ENCODE measurements around the gene PHC2. TPM values are rescaled to one million over a fixed set of nuclear protein-coding genes. Genes with fewer than 3 reads are reported as not detected.

Gene PHC2
- total RNA-seq, 2 experiments from 2014 or later: 21.4 to 22.5 TPM

Small RNAs within 50 kb of the gene (microRNA-seq; reads per million reads assigned to microRNA genes)
- gene MIR3605 (ENCODE audit: borderline microRNAs expressed, borderline number of aligned reads, borderline replicate concordance): 5.9 reads per million, percentile 20 among the genes with 10 or more reads in this experiment

Other genes with a start within 250 kb of the PHC2 start
- gene TRIM62, start 249.1 kb downstream of the PHC2 start, total RNA-seq: 1 to 10 TPM; 3.6 to 3.9 TPM
- 10 to 100 TPM in 1 of 2 experiments, 1 to 10 TPM in 1; 8.7 to 12.9 TPM for gene ZNF362, start 174.6 kb downstream of the PHC2 start, total RNA-seq
- not detected for gene A3GALT2, start 110.0 kb downstream of the PHC2 start, total RNA-seq
- 1 to 10 TPM; 3.8 to 4.1 TPM for gene ZSCAN20, start 41.5 kb upstream of the PHC2 start, total RNA-seq